OCI-LY1 (cell line): ENCODE data around the gene KCNK7.

Experiments used
- CTCF ChIP-seq: fragments of 200-600 bp; sonication (generic), shearing (Covaris generic); IDR thresholded peaks from 2 replicates; pipeline ENCODE4 v1.5.1; 2017; ENCODE audit warnings: mild to moderate bottlenecking, antibody characterized with exemption, low read length, moderate library complexity, mixed read lengths
- EZH2 ChIP-seq: fragments of 200-600 bp; sonication (generic), shearing (Covaris generic); IDR thresholded peaks from 2 replicates; pipeline ENCODE4 v1.8.0; 2017; ENCODE audit warnings: borderline replicate concordance, mixed run types, mild to moderate bottlenecking, antibody characterized with exemption, low read length, moderate library complexity, mixed read lengths

- TF ChIP-seq CTCF (no peak), EZH2 (no peak)
These were observed 18.5 kb downstream of the KCNK7 start for GRCh38 chr11:65576867-65577755.
